A673 (cell line): ENCODE data around the gene TAS2R31. TPM values are rescaled to one million over a fixed set of nuclear protein-coding genes. Genes with fewer than 3 reads are reported as not detected.

ENCODE experiments used
- BruUV-seq: library from RNA; stranded (reverse); fragments of 400-500 nt; replicated peaks from 2 replicates; lab custom pipeline; 2021; lab: Mats Ljungman, UMichigan
- CTCF ChIA-PET: fragments of 300-600 bp; sonication (Branson Sonifier 250); formaldehyde crosslinking; loops from one replicate; lab custom pipeline; 2022; ENCODE audit warnings: antibody characterized with exemption; lab: Charles Lee
- POLR2A ChIA-PET: fragments of 300-600 bp; sonication (Branson Sonifier 250); formaldehyde crosslinking; loops from one replicate; lab custom pipeline; 2022; ENCODE audit warnings: antibody characterized with exemption; ENCODE audit not compliant: low non-redundant PET; lab: Charles Lee
- DNase-seq: peaks from one replicate; pipeline ENCODE4 v3.0.0-alpha.2; 2015; ENCODE audit warnings: low spot score
- H3K27ac ChIP-seq: fragments of 200-600 bp; sonication (generic); 2 replicates; pipeline ENCODE4 v1.5.1; 2016; ENCODE audit warnings: mixed run types, low read depth, mild to moderate bottlenecking, mixed read lengths, antibody characterized with exemption, low read length; ENCODE audit not compliant: poor library complexity, severe bottlenecking
- H3K27me3 ChIP-seq: fragments of 200-600 bp; sonication (generic); replicated peaks from 2 replicates; pipeline ENCODE4 v1.6.1; 2017; ENCODE audit warnings: mixed run types, low read depth, mild to moderate bottlenecking, mixed read lengths, antibody characterized with exemption, low read length; ENCODE audit not compliant: insufficient read depth, poor library complexity
- H3K36me3 ChIP-seq: fragments of 200-600 bp; sonication (generic); 2 replicates; pipeline ENCODE4 v1.6.1; 2016; ENCODE audit warnings: mixed run types, mild to moderate bottlenecking, mixed read lengths, antibody characterized with exemption, low read length; ENCODE audit not compliant: insufficient read depth, poor library complexity, severe bottlenecking
- H3K4me1 ChIP-seq: fragments of 200-600 bp; sonication (generic); 2 replicates; pipeline ENCODE4 v1.6.1; 2017; ENCODE audit warnings: mixed run types, mild to moderate bottlenecking, mixed read lengths, antibody characterized with exemption, low read length; ENCODE audit not compliant: insufficient read depth, poor library complexity, severe bottlenecking
- H3K4me3 ChIP-seq: fragments of 200-600 bp; sonication (generic); 2 replicates; pipeline ENCODE4 v1.5.1; 2016; ENCODE audit warnings: low read depth, mixed run types, mild to moderate bottlenecking, mixed read lengths, low read length; ENCODE audit not compliant: poor library complexity, severe bottlenecking
- H3K9me3 ChIP-seq: fragments of 200-600 bp; sonication (generic); 2 replicates; pipeline ENCODE4 v1.6.1; 2016; ENCODE audit warnings: mixed run types, low read depth, mild to moderate bottlenecking, mixed read lengths, antibody characterized with exemption, low read length; ENCODE audit not compliant: poor library complexity, severe bottlenecking
- CTCF ChIP-seq: fragments of 300-800, 200-600 bp; sonication (generic); conservative IDR thresholded peaks from 2 replicates; pipeline ENCODE4 v1.5.1; 2017; ENCODE audit warnings: low read depth, mild to moderate bottlenecking, antibody characterized with exemption, low read length, moderate library complexity, mixed read lengths
- EZH2 ChIP-seq: fragments of 200-600 bp; sonication (generic); IDR thresholded peaks from 2 replicates; pipeline ENCODE4 v1.6.1; 2017; ENCODE audit warnings: borderline replicate concordance, low read depth, mild to moderate bottlenecking, mixed read lengths, antibody characterized with exemption, low read length; ENCODE audit not compliant: poor library complexity, severe bottlenecking
- intact Hi-C: fragments of 100-400 bp; cut with micrococcal nuclease; formaldehyde crosslinking; loops from one replicate; pipeline ENCODE4 v1.10.0; 2022; ENCODE audit not compliant: unreplicated experiment
- total RNA-seq: library from RNA; stranded (reverse); gene quantifications from 2 replicates; pipeline ENCODE4 v1.2.3, GENCODE V29; 2021

The TAS2R31 gene
- total RNA-seq, 1 experiment from 2014 or later = 5.2 TPM

GRCh38 chr12:11022520-11022919 is 8.7 kb downstream of the TAS2R31 start, which contains the start of gene TAS2R19:
TSS of gene TAS2R19 (minus strand) at chr12:11022620. CDS start at chr12:11022571, 49 bp downstream.
- no peak for TF ChIP-seq CTCF
- no peak for TF ChIP-seq EZH2
- no peak within 1 kb of the TSS for H3K27ac ChIP-seq
- no peak within 1 kb of the TSS for H3K4me3 ChIP-seq
- CTCF ChIA-PET = no interaction called here
- BruUV-seq = no TSS peak
- H3K36me3 ChIP-seq = no peaks in the 10 kb centered on the region
- no peak for DNase-seq
- intact Hi-C loops = no loop called here
- POLR2A ChIA-PET = no interaction called here
- no peaks in the 10 kb centered on the region for H3K9me3 ChIP-seq
- H3K4me1 ChIP-seq = no peaks in the 10 kb centered on the region
- no peaks in the 10 kb centered on the region for H3K27me3 ChIP-seq

- H3K27me3 ChIP-seq = no peaks in the 10 kb centered on the region
These were observed 14.3 kb downstream of the TAS2R31 start for GRCh38 chr12:11016937-11017336.

GRCh38 chr12:11015775-11016430 is 15.3 kb downstream of the TAS2R31 start:
- no peaks in the 10 kb centered on the region for H3K9me3 ChIP-seq
- no peak overlapping the region for H3K27ac ChIP-seq
- no peak for TF ChIP-seq EZH2
- no peak for TF ChIP-seq CTCF
- H3K4me3 ChIP-seq = no peak overlapping the region
- POLR2A ChIA-PET = no interaction called here
- BruUV-seq = no TSS peak
- H3K4me1 ChIP-seq = no peaks in the 10 kb centered on the region
- no peaks in the 10 kb centered on the region for H3K36me3 ChIP-seq
- CTCF ChIA-PET = no interaction called here
- H3K27me3 ChIP-seq = no peaks in the 10 kb centered on the region
- intact Hi-C loops = no loop called here
- DNase-seq = no peak

More at GRCh38 chr12:11016937-11017336, 14.3 kb downstream of the TAS2R31 start:
- Histone ChIP-seq H3K4me3 (no peak overlapping the region), H3K4me1 (no peaks in the 10 kb centered on the region), H3K36me3 (no peaks in the 10 kb centered on the region), H3K27ac (no peak overlapping the region), H3K9me3 (no peaks in the 10 kb centered on the region)
- POLR2A ChIA-PET = no interaction called here
- TF ChIP-seq CTCF (no peak), EZH2 (no peak)
- DNase-seq = no peak
- BruUV-seq = no TSS peak
- intact Hi-C loops = no loop called here
- CTCF ChIA-PET = no interaction called here
